ENCODE measurements around the gene NCF1. TPM values are rescaled to one million over a fixed set of nuclear protein-coding genes. Genes with fewer than 3 reads are reported as not detected.

NCF1 gene
- total RNA-seq, 1 donor, result under 0.01 TPM

Other genes with a start within 250 kb of the NCF1 start
- 166 and 193 TPM in 2 replicates for gene GTF2I, start 116.3 kb upstream of the NCF1 start, total RNA-seq
- gene GTF2IRD2, start 77.6 kb downstream of the NCF1 start, total RNA-seq, result 8.2 and 10.6 TPM in 2 replicates
- 15.8 and 20.7 TPM in 2 replicates for gene CASTOR2, start 190.7 kb downstream of the NCF1 start, total RNA-seq

Measured in fibroblast of villous mesenchyme (primary cell).